ENCODE results near the gene ATP10A. TPM values are rescaled to one million over a fixed set of nuclear protein-coding genes. Genes with fewer than 3 reads are reported as not detected.

ATP10A gene
- total RNA-seq, 1 experiment from 2014 or later: 3.9 TPM

GRCh38 chr15:25736461-25736860, 126.7 kb downstream of the ATP10A start:
- no peaks in the 10 kb centered on the region for H4K20me1 ChIP-seq (ENCODE audit: control insufficient read depth, insufficient read depth, insufficient read length)
- no peak overlapping the region for H3K9ac ChIP-seq (ENCODE audit: extremely low read depth, insufficient read length, low read length)
- H3K4me2 ChIP-seq (ENCODE audit: insufficient read depth, insufficient read length, low read length): no peak overlapping the region
- TF ChIP-seq CTCF (conservative IDR thresholded peaks at IDR 0.05): no peak
- H3K27ac Mint-ChIP-seq: no peak overlapping the region
- no peak overlapping the region for H3K18ac ChIP-seq (ENCODE audit: insufficient read length, low read depth, low read length)
- no peak overlapping the region for H2AFZ ChIP-seq (ENCODE audit: low read length)
- H3K4me3 Mint-ChIP-seq: no peak overlapping the region
- H2BK120ac ChIP-seq (ENCODE audit: low read depth, low read length, poor library complexity, severe bottlenecking): no peak overlapping the region
- H3K9me3 Mint-ChIP-seq: no peaks in the 10 kb centered on the region
- no peak overlapping the region for H2BK20ac ChIP-seq (ENCODE audit: low read depth, low read length, poor library complexity, severe bottlenecking)
- H3K27me3 Mint-ChIP-seq (ENCODE audit: low read depth): peaks cover 1% of the 10 kb centered on the region; the same call in 1 of the 2 replicates
- H3K14ac ChIP-seq (ENCODE audit: insufficient read depth, low read length): no peak overlapping the region
- H2BK5ac ChIP-seq (ENCODE audit: insufficient read length, low read length): no peak overlapping the region
- no peaks in the 10 kb centered on the region for H3K79me2 ChIP-seq (ENCODE audit: insufficient read depth, low read length)
- H3K4me1 Mint-ChIP-seq: peaks cover 2 to 7% of the 10 kb centered on the region in 2 experiments; a peak in 2 of 4 replicates
- H3K9me3 ChIP-seq (ENCODE audit: control insufficient read depth, low read depth, low read length): no peaks in the 10 kb centered on the region
- no peaks in the 10 kb centered on the region for H3K4me1 ChIP-seq (ENCODE audit: insufficient read depth, low read length)
- no peak for DNase-seq
- no peak overlapping the region for H2BK12ac ChIP-seq (ENCODE audit: insufficient read length, low read depth, low read length)
- WGBS (ENCODE audit: extremely low coverage, insufficient read length, low lambda C conversion rate): no CpG with 5 or more reads among the region's 3 CpGs
- H4K5ac ChIP-seq (ENCODE audit: insufficient read length, low read depth, low read length): no peak overlapping the region
- no peak overlapping the region for H4K8ac ChIP-seq (replicated peaks; ENCODE audit: insufficient read length, low read depth, low read length)
- no peak overlapping the region for H3K56ac ChIP-seq (ENCODE audit: insufficient read length, low read depth, low read length)
- no peak overlapping the region for H4K91ac ChIP-seq (ENCODE audit: insufficient read length, low read depth, low read length)
- no peaks in the 10 kb centered on the region for H3K36me3 Mint-ChIP-seq (ENCODE audit: insufficient read depth in 1 of 3, low read depth in 3 of 3)
- no peak overlapping the region for H3T11ph ChIP-seq (ENCODE audit: low read length)
- no peak overlapping the region for H2BK15ac ChIP-seq (ENCODE audit: low read depth, low read length)
- no peak overlapping the region for H3K4ac ChIP-seq (ENCODE audit: low read depth, low read length)
- H2AK5ac ChIP-seq (ENCODE audit: insufficient read length, low read length): no peak overlapping the region
- no peaks in the 10 kb centered on the region for H3K23me2 ChIP-seq (ENCODE audit: insufficient read length, low read depth, low read length, poor library complexity, severe bottlenecking)
- no peak overlapping the region for H3K27ac ChIP-seq (ENCODE audit: insufficient read length, low read depth, low read length)
- H3K27me3 ChIP-seq (ENCODE audit: insufficient read depth, low read length): no peaks in the 10 kb centered on the region
- H3K79me1 ChIP-seq (ENCODE audit: insufficient read depth, low read depth, low read length, poor library complexity, severe bottlenecking): no peaks in the 10 kb centered on the region
- no peak overlapping the region for H3K23ac ChIP-seq (ENCODE audit: insufficient read length, low read depth, low read length)
